Ramos (cell line): Measurements from ENCODE around the gene NECTIN4.

ENCODE experiments used
- in situ Hi-C: fragments of 300-500 bp; cut with MboI; formaldehyde crosslinking; loops from one replicate; pipeline ENCODE4 v1.14.3; 2022; ENCODE audit warnings: low sequenced_read_pairs; ENCODE audit not compliant: unreplicated experiment

The NECTIN4 gene

GRCh38 chr1:161083748-161084596 lies 5.4 kb downstream of the NECTIN4 start:
- in situ Hi-C loops, result no loop called here

- in situ Hi-C loops, result no loop called here
These were observed 6.2 kb downstream of the NECTIN4 start for GRCh38 chr1:161082996-161083747.

DNA sequence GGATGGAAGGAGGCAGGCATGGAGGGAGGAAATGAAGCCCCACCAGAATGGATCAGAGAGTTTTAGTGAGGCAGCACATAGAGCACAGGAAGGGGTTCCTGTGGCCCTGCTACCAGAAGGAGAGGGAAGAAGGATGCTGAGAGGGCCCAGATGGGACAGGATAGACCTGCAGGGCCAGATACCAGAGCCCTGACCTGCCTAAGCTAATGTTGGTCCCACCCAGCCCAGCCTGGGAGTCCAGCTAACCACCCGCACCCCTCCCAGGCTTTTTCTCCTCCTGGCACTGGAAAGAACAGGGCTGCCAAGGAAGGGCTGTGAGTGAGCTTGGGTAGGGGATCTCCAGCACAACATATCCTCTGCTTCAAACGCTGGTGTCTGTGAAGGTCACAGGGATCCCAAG lies 6.9 kb downstream of the NECTIN4 start:
- in situ Hi-C loops, result no loop called here

DNA sequence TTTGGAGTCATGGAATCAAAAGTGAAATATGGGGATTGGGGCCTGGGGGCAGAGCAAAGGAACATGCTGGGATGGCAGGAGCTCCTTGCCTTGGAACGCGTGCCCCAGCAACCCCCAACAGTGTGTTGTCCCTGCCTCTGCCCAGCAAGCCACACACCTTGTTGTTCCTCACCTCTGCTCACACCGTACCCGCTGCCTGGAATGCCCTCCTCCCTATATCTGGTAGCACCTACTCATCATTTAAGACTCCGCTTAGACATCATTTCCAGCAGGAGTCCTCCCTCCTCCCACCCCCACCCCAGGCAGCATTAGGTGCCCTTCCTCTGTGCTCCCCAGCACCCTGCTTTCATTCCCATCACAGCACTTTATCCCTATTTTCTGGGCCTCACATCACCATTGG lies 7.8 kb downstream of the NECTIN4 start:
- in situ Hi-C loops, result no loop called here

- in situ Hi-C loops, result no loop called here
These were observed 8.6 kb downstream of the NECTIN4 start for GRCh38 chr1:161080441-161081405.

DNA sequence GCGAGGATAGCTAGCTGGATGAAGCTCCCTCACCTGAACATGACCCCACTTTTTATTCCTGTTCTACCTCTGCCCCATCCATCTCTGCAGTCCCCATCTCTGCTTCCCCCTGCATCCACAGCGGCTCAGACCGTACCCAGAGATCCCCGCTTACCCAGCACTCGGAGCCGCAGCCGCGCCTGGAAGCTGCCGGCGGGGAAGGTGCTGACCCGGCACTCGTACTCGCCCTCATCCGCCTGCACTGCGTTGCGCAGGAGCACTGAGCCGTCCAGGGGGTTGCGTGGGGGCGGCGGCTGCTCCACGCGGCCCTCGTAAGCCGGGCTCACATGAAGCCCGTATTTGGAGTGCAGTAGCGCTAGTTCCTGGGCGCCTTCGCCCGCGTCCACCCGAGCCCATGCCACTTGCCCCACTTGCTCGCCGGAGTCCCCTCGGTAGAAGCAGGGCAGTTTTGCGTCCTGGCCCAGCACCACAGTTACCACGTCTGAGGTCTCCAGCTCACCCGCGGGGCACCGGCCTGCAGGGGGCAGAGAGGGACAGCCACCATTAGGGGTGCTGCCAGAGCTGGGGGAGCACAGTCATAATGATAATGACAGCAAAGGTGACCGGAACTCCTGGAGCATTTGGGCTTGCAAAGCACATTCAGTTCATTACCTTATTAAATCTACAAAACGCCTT lies 9.8 kb downstream of the NECTIN4 start:
- in situ Hi-C loops, result no loop called here

- in situ Hi-C loops, result no loop called here
These were observed 11.9 kb downstream of the NECTIN4 start for GRCh38 chr1:161077426-161077825.

DNA sequence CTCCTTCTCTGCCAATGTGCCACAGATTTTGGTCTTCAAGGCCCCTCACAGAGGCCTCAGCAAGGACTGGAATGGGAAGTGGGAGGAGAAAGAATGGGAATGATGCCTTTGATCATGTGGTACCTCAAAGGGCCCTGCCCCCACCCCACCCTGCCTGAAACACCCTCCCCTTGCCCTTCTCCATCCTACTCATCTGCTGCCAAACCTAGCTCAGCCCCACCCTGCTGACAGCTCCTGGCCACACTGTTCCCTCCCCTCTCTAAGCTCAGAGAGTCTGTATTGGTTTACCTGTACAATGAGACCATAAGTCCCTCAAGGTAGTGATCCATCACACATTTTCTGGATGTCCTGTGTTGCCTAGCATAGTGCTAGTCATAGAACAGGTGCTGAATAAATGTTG lies 12.9 kb downstream of the NECTIN4 start:
- in situ Hi-C loops, result no loop called here

DNA sequence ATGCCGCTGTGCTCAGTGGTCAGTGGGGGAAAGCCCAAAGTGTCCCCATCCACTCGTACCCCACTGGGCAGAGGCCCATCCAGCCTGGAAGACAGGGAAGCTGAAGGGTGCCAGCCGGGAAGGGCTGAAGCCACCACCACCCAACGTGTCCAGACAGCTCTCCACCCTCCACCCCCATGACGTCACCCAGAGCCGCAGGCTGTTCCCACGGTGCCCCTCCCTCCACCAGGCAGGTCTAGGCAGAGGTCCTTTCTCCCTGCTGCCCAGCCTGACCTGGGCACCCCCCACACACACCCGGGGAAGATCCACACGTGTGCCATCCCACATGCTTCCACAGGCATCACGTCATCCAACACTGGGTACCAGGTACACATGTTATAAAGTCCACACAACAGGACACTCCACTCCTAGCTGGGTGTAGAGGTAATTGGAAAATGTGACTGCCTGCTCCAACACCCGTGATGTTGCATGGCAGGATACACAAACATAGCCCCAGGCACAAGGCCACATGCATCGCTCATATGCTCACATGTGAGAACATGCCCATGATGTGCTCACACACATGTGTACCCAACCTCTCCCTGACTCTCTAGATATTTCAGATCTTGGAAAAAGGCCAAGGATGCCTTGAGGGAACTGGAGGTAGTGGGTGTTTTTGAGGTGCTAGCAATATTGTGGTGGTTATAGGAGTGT lies 14.5 kb downstream of the NECTIN4 start:
- in situ Hi-C loops, result no loop called here

DNA sequence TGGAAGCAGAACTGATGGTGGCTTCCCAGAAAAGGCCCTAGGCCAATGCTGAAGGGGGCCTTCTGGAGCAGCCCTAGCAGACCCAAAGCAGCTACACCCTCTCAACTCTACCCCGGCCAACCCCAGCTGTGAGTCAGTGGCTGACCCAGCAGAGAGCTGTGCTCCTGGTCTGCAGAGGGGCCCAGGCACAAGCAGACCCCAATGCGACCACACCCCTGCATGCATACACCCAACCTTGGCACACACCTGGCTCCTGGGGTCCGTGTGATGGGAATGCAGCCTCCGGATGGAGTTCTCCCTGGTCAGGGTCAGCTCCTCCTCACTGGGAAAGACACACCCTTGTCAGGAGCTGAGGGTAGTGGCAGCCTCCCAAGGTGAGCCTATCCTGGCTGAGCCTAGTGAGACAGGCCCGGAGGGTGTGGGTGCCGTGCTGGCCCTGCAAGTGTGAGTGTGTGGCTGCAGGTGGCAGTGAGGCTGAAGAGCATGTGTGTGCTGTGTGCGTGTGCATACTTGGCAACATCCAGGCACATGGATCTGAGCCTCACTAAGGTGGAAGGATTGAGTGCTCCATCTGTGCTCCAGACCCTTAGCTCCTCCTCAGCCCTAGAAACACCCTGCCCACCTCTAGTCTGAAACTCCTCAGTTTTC lies 15.8 kb downstream of the NECTIN4 start:
- in situ Hi-C loops, result no loop called here

GRCh38 chr1:161072751-161073449 lies 16.5 kb downstream of the NECTIN4 start:
- in situ Hi-C loops, result no loop called here

- in situ Hi-C loops, result no loop called here
These were observed 17.4 kb downstream of the NECTIN4 start for GRCh38 chr1:161071886-161072371.

DNA sequence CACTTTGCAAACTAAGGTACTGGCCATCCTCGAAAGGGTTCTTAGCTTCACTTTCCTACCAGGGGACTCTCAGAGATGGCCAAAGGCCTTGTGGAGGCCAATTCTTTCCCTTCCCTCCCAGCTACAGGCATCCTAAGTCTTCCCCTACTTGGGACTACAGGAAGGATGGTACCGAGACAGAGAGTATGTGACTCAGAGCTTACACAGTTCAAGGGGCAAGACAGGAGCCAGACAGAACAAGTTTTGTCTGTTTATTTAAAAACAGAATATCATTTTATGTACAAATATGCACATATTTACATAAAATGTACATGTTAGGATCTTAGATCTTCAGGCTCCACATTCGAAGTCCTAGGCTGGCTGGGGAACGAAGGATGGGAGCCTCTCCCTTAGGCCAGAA lies 18.6 kb downstream of the NECTIN4 start:
- in situ Hi-C loops, result no loop called here

DNA sequence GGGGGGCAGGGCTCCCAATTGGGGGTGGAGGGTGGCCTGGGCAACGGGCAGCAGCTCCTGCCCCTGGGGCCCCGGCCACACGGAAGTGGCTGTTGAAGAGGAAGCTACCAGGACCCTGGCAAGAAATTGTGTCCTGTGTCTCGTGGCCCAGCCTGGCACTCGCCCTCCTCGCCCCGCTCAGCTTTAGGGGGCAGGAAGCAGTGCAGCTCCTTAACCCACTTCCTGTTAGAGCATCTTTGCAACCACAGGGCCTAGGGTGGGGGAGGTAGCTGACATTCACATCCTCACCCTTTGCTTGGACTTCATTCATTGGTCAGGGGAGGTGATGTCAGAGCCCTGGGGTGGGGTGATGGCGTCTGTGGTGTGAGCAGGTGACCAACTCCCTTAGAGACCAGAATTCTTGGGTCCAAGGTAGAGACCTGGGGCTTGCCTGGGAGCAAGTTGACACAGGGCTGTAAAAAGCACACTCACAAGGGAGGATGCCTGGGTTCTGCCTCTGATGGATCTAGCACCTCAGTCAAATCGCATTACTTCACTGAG lies 19.6 kb downstream of the NECTIN4 start, which contains the start of gene ARHGAP30:
Gene ARHGAP30 (minus strand): TSS at position 161 of the 540 bp plus-strand sequence. CDS start 267 bp downstream, outside the sequence.
- in situ Hi-C loops, result no loop called here

DNA sequence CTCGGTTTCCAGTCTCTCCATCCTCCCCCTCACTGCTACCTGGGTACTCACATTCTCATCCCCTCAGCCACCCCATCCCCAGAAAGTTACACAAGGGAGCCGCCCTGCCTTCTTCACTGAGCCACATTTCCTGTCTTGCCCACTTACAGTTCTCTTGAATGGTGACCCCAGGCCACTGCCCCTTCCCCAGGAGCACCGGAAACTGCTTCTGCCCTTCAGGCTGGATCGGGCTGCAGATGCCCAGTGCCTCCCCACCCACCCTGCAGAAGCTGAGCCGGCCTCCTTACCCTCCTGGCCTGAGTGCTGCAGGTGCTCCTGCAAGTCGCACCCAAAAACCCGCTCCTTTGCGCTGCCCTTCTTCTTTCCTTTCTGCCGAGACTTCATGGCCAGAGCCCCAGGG lies 20.1 kb downstream of the NECTIN4 start:
- in situ Hi-C loops, result no loop called here

GRCh38 chr1:161068306-161069234 lies 20.8 kb downstream of the NECTIN4 start:
- in situ Hi-C loops, result no loop called here

GRCh38 chr1:161066694-161067093 lies 22.7 kb downstream of the NECTIN4 start:
- in situ Hi-C loops, result no loop called here
